Measurements from ENCODE around the gene NCK2.

DNA sequence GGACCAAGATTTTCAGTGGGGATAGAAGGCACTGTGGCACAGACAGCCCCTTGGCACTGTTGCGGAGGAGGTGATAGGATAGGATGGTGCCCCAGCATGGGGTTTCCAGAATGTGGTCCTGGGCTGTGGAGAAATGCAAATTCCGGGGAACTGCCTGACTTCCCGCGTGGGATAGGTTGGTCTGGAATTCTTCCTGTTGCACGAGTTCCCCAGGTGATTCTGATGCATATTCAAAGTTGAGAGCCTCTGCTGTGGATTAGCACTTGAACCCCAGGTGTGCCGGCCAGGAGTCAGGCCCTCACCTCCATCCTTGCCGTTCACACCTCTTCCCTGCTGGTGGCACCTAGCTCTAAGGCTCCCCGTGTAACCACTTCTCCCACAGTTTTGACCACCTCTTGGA, 15.5 kb downstream of the NCK2 start:
- TF ChIP-seq, protein P1, sequence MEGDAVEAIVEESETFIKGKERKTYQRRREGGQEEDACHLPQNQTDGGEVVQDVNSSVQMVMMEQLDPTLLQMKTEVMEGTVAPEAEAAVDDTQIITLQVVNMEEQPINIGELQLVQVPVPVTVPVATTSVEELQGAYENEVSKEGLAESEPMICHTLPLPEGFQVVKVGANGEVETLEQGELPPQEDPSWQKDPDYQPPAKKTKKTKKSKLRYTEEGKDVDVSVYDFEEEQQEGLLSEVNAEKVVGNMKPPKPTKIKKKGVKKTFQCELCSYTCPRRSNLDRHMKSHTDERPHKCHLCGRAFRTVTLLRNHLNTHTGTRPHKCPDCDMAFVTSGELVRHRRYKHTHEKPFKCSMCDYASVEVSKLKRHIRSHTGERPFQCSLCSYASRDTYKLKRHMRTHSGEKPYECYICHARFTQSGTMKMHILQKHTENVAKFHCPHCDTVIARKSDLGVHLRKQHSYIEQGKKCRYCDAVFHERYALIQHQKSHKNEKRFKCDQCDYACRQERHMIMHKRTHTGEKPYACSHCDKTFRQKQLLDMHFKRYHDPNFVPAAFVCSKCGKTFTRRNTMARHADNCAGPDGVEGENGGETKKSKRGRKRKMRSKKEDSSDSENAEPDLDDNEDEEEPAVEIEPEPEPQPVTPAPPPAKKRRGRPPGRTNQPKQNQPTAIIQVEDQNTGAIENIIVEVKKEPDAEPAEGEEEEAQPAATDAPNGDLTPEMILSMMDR (IDR thresholded peaks at IDR 0.05; ENCODE audit: low read length) = no peak
- TF ChIP-seq EZH2 (optimal IDR thresholded peaks at IDR 0.05; ENCODE audit: low read depth, low read length) = no peak

Measured in MM.1S (cell line).